NB4 (cell line): ENCODE results near the gene NAT16.

Experiments
- CTCF ChIP-seq: IDR thresholded peaks from one replicate; pipeline ENCODE4 v1.5.1; 2012; ENCODE audit warnings: low read depth, low read length
- MAX ChIP-seq: IDR thresholded peaks from 2 replicates; pipeline ENCODE4 v1.6.1; 2011; ENCODE audit warnings: low read depth, low read length
- MYC ChIP-seq: IDR thresholded peaks from 2 replicates; pipeline ENCODE4 v1.6.1; 2011; ENCODE audit warnings: low read depth, low read length
- POLR2A ChIP-seq: IDR thresholded peaks from 2 replicates; pipeline ENCODE4 v1.6.1; 2011; ENCODE audit warnings: mild to moderate bottlenecking; ENCODE audit not compliant: insufficient read length; ENCODE audit errors: extremely low read depth

GRCh38 chr7:101201695-101202602 lies 21.9 kb upstream of the NAT16 start:
- TF ChIP-seq CTCF (no peak), POLR2A (no peak), MYC (no peak), MAX (no peak)
